Mesendoderm (in vitro differentiated cells): ENCODE results near the gene FAS.

Experiments used
- DNase-seq: peaks from one replicate; pipeline ENCODE4 v3.0.0; 2013
- H2AK5ac ChIP-seq: 2 replicates; pipeline ENCODE4 v1.6.1; 2013; ENCODE audit warnings: low read length, inconsistent platforms
- H2BK120ac ChIP-seq: 2 replicates; pipeline ENCODE4 v1.6.1; 2013; ENCODE audit warnings: low read depth, mild to moderate bottlenecking, low read length, moderate library complexity, mixed read lengths
- H2BK15ac ChIP-seq: replicated peaks from 2 replicates; pipeline ENCODE4 v1.6.1; 2013; ENCODE audit warnings: low read depth, mild to moderate bottlenecking, moderate library complexity
- H2BK5ac ChIP-seq: 2 replicates; pipeline ENCODE4 v1.6.1; 2013; ENCODE audit warnings: low read length, inconsistent platforms
- H3K18ac ChIP-seq: 2 replicates; pipeline ENCODE4 v1.6.1; 2013; ENCODE audit warnings: mild to moderate bottlenecking, low read length, mixed read lengths
- H3K23ac ChIP-seq: one replicate; pipeline ENCODE4 v1.6.1; 2013; ENCODE audit warnings: low read length
- H3K27ac ChIP-seq: 2 replicates; pipeline ENCODE4 v1.5.1; 2013; ENCODE audit warnings: low read depth, mild to moderate bottlenecking, inconsistent platforms, low read length, moderate library complexity
- H3K27me3 ChIP-seq: 2 replicates; pipeline ENCODE4 v1.6.1; 2013; ENCODE audit warnings: low read length, control low read depth, mild to moderate bottlenecking, inconsistent platforms; ENCODE audit not compliant: insufficient read depth, poor library complexity
- H3K36me3 ChIP-seq: 2 replicates; pipeline ENCODE4 v1.6.1; 2013; ENCODE audit warnings: low read length, inconsistent platforms; ENCODE audit not compliant: control insufficient read depth, insufficient read depth
- H3K4ac ChIP-seq: one replicate; pipeline ENCODE4 v1.6.1; 2013; ENCODE audit warnings: low read depth, mild to moderate bottlenecking, low read length, moderate library complexity
- H3K4me1 ChIP-seq: 2 replicates; pipeline ENCODE4 v1.6.1; 2013; ENCODE audit warnings: low read depth, low read length, inconsistent platforms; ENCODE audit not compliant: control insufficient read depth
- H3K4me2 ChIP-seq: 2 replicates; pipeline ENCODE4 v1.6.1; 2013; ENCODE audit warnings: low read length
- H3K4me3 ChIP-seq: 2 replicates; pipeline ENCODE4 v1.5.1; 2013; ENCODE audit warnings: mild to moderate bottlenecking, low read length
- H3K56ac ChIP-seq: one replicate; pipeline ENCODE4 v1.6.1; 2013; ENCODE audit warnings: low read length
- H3K79me1 ChIP-seq: 2 replicates; pipeline ENCODE4 v1.6.1; 2013; ENCODE audit warnings: low read length, inconsistent platforms
- H3K79me2 ChIP-seq: 2 replicates; pipeline ENCODE4 v1.6.1; 2013; ENCODE audit warnings: mild to moderate bottlenecking, low read length; ENCODE audit not compliant: control insufficient read depth, insufficient read depth
- H3K9ac ChIP-seq: 2 replicates; pipeline ENCODE4 v1.6.1; 2013; ENCODE audit warnings: low read length, inconsistent platforms
- H4K5ac ChIP-seq: one replicate; pipeline ENCODE4 v1.6.1; 2013; ENCODE audit warnings: low read length
- H4K8ac ChIP-seq: one replicate; pipeline ENCODE4 v1.6.1; 2013; ENCODE audit warnings: low read depth, mild to moderate bottlenecking, control low read depth, low read length, moderate library complexity
- WGBS: extraction: QIAGEN DNeasy Blood & Tissue Kit; methylation state at CpG from one replicate; pipeline ENCODE4 v1.1.7; 2013; ENCODE audit warnings: low lambda C conversion rate, missing lambda C conversion rate; ENCODE audit not compliant: insufficient coverage; ENCODE audit errors: extremely low coverage; 5-methylcytosine and 5-hydroxymethylcytosine counted together

Gene FAS

DNA sequence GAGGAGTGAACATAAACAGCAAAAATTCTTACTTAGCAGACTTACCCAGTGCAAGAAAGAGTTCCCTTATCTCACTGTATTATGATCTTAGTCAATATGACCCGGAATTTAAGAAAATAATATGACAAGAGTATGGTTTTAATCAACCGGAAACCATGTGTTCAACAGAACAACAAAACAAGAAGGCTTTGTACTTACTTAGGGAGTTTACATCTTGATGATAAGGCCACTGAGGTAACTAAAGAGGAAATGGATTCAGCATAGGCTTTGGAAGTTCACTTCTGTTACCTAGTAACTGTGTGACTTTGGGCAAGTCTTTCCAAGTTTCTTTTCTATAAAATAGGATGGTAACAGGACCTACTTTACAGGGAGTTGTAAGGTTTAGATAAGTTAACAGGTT lies 7.4 kb upstream of the FAS start:
- no peak overlapping the region for H3K9ac ChIP-seq
- H3K27me3 ChIP-seq: no peaks in the 10 kb centered on the region
- H3K4me3 ChIP-seq: no peak overlapping the region
- WGBS: no CpG with 5 or more reads among the region's 2 CpGs
- no peak overlapping the region for H3K4ac ChIP-seq
- H3K18ac ChIP-seq: no peak overlapping the region
- H2BK15ac ChIP-seq: no peak overlapping the region
- no peaks in the 10 kb centered on the region for H3K36me3 ChIP-seq
- DNase-seq: no peak
- no peaks in the 10 kb centered on the region for H3K79me1 ChIP-seq
- no peak overlapping the region for H3K56ac ChIP-seq
- no peak overlapping the region for H4K8ac ChIP-seq
- no peak overlapping the region for H3K27ac ChIP-seq
- H3K23ac ChIP-seq: no peak overlapping the region
- no peaks in the 10 kb centered on the region for H3K79me2 ChIP-seq
- no peak overlapping the region for H2BK120ac ChIP-seq
- no peak overlapping the region for H4K5ac ChIP-seq
- H3K4me2 ChIP-seq: no peak overlapping the region
- H3K4me1 ChIP-seq: peaks cover 2% of the 10 kb centered on the region
- no peak overlapping the region for H2BK5ac ChIP-seq
- no peak overlapping the region for H2AK5ac ChIP-seq

DNA sequence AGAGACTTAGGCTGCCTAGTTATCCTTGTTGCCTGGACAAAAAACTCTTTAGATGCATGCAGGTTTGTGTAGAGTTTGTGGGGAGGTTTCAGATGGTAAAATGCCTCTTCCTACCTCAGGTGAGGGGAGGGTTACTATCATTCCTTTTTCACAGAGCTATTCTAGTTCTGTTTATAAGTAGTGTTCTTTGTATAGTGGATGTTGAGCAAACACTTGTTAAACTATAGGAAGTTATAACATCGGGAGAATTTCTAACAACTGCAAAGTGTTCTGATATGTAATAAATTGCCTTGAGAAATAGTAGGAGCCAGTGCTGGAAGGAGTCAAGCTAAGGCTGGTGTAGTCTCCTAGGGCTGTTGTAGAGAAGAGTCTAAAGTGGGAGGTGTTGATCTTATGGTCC lies 6.7 kb upstream of the FAS start:
- Histone ChIP-seq H3K4ac (no peak overlapping the region), H3K79me2 (no peaks in the 10 kb centered on the region), H3K4me1 (peaks cover 2% of the 10 kb centered on the region), H2BK15ac (no peak overlapping the region), H3K27ac (no peak overlapping the region), H3K4me2 (no peak overlapping the region), H3K18ac (no peak overlapping the region), H3K9ac (no peak overlapping the region), H2BK120ac (no peak overlapping the region), H4K5ac (no peak overlapping the region), H3K23ac (no peak overlapping the region), H3K56ac (no peak overlapping the region), H3K27me3 (no peaks in the 10 kb centered on the region), H2AK5ac (no peak overlapping the region), H2BK5ac (no peak overlapping the region), H3K4me3 (no peak overlapping the region), H3K36me3 (no peaks in the 10 kb centered on the region), H4K8ac (no peak overlapping the region), H3K79me1 (no peaks in the 10 kb centered on the region)
- DNase-seq: no peak
- WGBS: no CpG with 5 or more reads among the region's 1 CpG

DNA sequence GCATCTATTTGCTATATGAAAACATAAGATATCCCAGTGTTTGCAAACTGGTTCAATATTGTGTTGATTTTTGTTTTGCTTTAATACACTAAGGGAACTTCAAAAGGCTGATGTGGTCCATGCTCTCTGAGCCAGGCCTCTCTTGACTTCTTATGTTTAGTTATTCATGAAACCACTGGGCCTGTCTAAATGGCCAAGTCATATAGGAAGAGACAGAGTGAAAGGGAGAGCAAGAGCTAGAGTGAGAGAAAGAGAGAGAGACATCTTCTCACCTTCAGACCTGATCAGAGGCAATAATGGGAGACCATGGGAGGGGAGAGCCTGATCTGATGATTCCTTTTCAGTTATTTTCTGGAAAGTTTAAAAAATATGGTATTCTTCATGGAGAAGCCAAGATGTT lies 6.1 kb upstream of the FAS start:
- no peaks in the 10 kb centered on the region for H3K79me1 ChIP-seq
- no peak overlapping the region for H3K4me3 ChIP-seq
- no peak overlapping the region for H3K18ac ChIP-seq
- H4K8ac ChIP-seq: no peak overlapping the region
- no peak overlapping the region for H3K27ac ChIP-seq
- H2AK5ac ChIP-seq: no peak overlapping the region
- DNase-seq: no peak
- no peak overlapping the region for H2BK120ac ChIP-seq
- H3K36me3 ChIP-seq: no peaks in the 10 kb centered on the region
- no peak overlapping the region for H3K56ac ChIP-seq
- no peaks in the 10 kb centered on the region for H3K27me3 ChIP-seq
- no peak overlapping the region for H3K4me2 ChIP-seq
- no peak overlapping the region for H3K9ac ChIP-seq
- H2BK15ac ChIP-seq: no peak overlapping the region
- H3K23ac ChIP-seq: no peak overlapping the region
- no peak overlapping the region for H3K4ac ChIP-seq
- H4K5ac ChIP-seq: no peak overlapping the region
- peaks cover 2% of the 10 kb centered on the region for H3K4me1 ChIP-seq
- H3K79me2 ChIP-seq: no peaks in the 10 kb centered on the region
- H2BK5ac ChIP-seq: no peak overlapping the region

DNA sequence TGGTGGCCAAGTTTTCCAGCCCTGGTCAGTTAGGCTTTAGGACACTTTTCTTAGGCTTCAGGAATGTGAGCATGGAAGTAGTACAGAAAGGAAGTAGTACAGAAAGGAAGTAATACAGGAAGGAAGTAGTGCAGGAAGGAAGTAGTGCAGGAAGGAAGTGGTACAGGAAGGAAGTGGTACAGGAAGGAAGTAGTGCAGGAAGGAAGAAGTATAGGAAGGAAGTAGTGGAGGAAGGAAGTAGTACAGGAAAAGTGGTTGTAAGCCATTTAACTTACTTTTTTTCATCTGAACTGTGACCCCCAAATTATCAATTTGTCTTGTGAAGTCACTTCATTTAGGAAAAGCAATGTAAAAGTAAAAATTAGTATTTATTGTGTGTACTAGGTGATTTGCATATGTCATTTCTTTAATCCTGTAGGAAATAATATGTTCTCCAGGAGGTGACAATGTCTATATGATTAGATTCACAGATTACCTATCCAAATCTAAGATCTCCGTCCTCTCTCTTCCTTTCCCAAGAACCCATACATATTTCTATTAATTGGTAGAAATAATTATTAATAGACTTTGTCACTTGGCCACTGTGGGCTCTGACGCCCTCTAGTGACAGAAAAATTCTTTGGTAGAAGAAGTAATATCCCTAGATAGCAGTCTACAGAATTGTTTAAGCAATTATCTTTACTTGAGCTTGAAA lies 3.9 kb upstream of the FAS start:
- no peak overlapping the region for H2AK5ac ChIP-seq
- no peak overlapping the region for H2BK5ac ChIP-seq
- no peaks in the 10 kb centered on the region for H3K79me1 ChIP-seq
- H3K4me3 ChIP-seq: no peak overlapping the region
- no peak overlapping the region for H3K9ac ChIP-seq
- no peaks in the 10 kb centered on the region for H3K36me3 ChIP-seq
- H3K79me2 ChIP-seq: no peaks in the 10 kb centered on the region
- H3K4ac ChIP-seq: no peak overlapping the region
- peaks cover 2% of the 10 kb centered on the region for H3K4me1 ChIP-seq
- no peak overlapping the region for H4K5ac ChIP-seq
- no CpG with 5 or more reads among the region's 2 CpGs for WGBS
- no peak overlapping the region for H2BK120ac ChIP-seq
- no peak overlapping the region for H3K27ac ChIP-seq
- H3K23ac ChIP-seq: no peak overlapping the region
- no peak overlapping the region for H3K4me2 ChIP-seq
- no peak overlapping the region for H3K56ac ChIP-seq
- no peak overlapping the region for H3K18ac ChIP-seq
- no peak overlapping the region for H4K8ac ChIP-seq
- no peak overlapping the region for H2BK15ac ChIP-seq
- DNase-seq: peak; percentile 29
- no peaks in the 10 kb centered on the region for H3K27me3 ChIP-seq

DNA sequence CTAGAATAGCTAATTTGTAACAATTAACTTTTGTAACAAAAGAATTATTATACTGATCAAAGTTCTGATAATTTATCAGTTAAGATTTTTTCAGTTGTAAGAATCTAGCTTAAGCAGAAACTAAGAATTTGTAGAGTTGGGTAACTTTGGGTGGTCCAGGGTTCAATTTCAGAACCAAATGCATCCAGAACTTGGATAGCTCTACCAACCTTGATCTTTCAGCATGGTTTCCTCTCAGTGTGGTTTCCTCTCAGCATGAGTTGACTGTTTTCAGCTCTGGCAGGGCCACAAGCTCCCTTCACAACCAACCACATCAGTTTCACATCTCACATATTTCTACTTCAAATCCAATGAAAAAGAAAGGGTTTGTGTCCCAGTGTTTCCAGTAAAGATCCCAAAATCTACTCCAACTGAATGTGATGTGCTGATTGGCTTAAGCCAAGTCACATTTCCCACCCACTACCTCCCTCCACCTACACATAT lies 3.3 kb upstream of the FAS start:
- Histone ChIP-seq H3K4me3 (no peak overlapping the region), H2BK15ac (no peak overlapping the region), H3K27me3 (no peaks in the 10 kb centered on the region), H4K5ac (no peak overlapping the region), H3K18ac (no peak overlapping the region), H3K23ac (no peak overlapping the region), H3K27ac (no peak overlapping the region), H2BK120ac (no peak overlapping the region), H3K79me1 (no peaks in the 10 kb centered on the region), H3K36me3 (no peaks in the 10 kb centered on the region), H3K4ac (no peak overlapping the region), H4K8ac (no peak overlapping the region), H3K79me2 (no peaks in the 10 kb centered on the region), H3K4me1 (peaks cover 2% of the 10 kb centered on the region), H2BK5ac (no peak overlapping the region), H2AK5ac (no peak overlapping the region), H3K4me2 (no peak overlapping the region), H3K9ac (no peak overlapping the region), H3K56ac (no peak overlapping the region)
- DNase-seq: no peak

DNA sequence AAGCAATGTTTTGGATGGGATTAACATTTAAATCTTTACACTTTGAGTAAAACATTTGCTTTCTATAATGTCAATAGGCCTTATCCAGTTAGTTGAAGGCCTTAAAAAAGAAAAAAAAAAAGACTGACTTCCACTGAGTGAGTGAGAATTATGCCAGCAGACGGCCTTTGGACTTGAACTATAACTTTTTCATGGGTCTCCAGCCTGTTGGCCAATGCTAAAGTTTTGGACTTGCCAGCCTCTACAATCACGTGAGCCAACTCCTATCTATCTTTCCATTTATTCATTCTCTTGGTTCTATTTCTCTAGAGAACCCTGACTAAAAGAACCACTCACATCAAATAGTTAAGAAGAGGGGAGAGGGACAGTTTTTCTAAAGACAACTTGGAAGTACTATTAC lies 2.8 kb upstream of the FAS start:
- no peak overlapping the region for H3K4me2 ChIP-seq
- no peak overlapping the region for H3K4me3 ChIP-seq
- WGBS: no CpG with 5 or more reads among the region's 2 CpGs
- H3K36me3 ChIP-seq: no peaks in the 10 kb centered on the region
- no peak overlapping the region for H3K23ac ChIP-seq
- no peaks in the 10 kb centered on the region for H3K27me3 ChIP-seq
- no peak for DNase-seq
- H4K5ac ChIP-seq: no peak overlapping the region
- no peak overlapping the region for H2BK120ac ChIP-seq
- H3K79me2 ChIP-seq: no peaks in the 10 kb centered on the region
- no peak overlapping the region for H3K18ac ChIP-seq
- no peak overlapping the region for H3K27ac ChIP-seq
- no peak overlapping the region for H4K8ac ChIP-seq
- H2AK5ac ChIP-seq: no peak overlapping the region
- no peak overlapping the region for H3K9ac ChIP-seq
- H3K56ac ChIP-seq: no peak overlapping the region
- no peak overlapping the region for H3K4ac ChIP-seq
- H3K79me1 ChIP-seq: no peaks in the 10 kb centered on the region
- H2BK15ac ChIP-seq: no peak overlapping the region
- peaks cover 2% of the 10 kb centered on the region for H3K4me1 ChIP-seq
- H2BK5ac ChIP-seq: no peak overlapping the region
